Measurements from ENCODE around the gene M1AP. TPM values are rescaled to one million over a fixed set of nuclear protein-coding genes. Genes with fewer than 3 reads are reported as not detected.

The M1AP gene
- total RNA-seq, 1 experiment from 2014 or later: not detected

Other genes with a start within 250 kb of the M1AP start
- 3.2 and 3.9 TPM in 2 replicates for gene C2orf81, start 226.7 kb downstream of the M1AP start, total RNA-seq (2014; rRNA removed; shearing (Covaris generic))
- gene WDR54, start 226.6 kb downstream of the M1AP start, total RNA-seq (2014; rRNA removed; shearing (Covaris generic)): 50.8 and 52.3 TPM in 2 replicates
- 115 and 128 TPM in 2 replicates for gene RTKN, start 206.4 kb downstream of the M1AP start, total RNA-seq (2014; rRNA removed; shearing (Covaris generic))
- gene INO80B, start 193.2 kb downstream of the M1AP start, total RNA-seq (2014; rRNA removed; shearing (Covaris generic)): 26.0 and 34.6 TPM in 2 replicates
- 71.2 and 76.1 TPM in 2 replicates for gene WBP1, start 189.9 kb downstream of the M1AP start, total RNA-seq (2014; rRNA removed; shearing (Covaris generic))
- 84.7 and 91.9 TPM in 2 replicates for gene MOGS, start 182.9 kb downstream of the M1AP start, total RNA-seq (2014; rRNA removed; shearing (Covaris generic))
- gene MRPL53, start 175.7 kb downstream of the M1AP start, total RNA-seq (2014; rRNA removed; shearing (Covaris generic)): 39.4 and 55.2 TPM in 2 replicates
- gene CCDC142, start 165.3 kb downstream of the M1AP start, total RNA-seq (2014; rRNA removed; shearing (Covaris generic)): 26.7 and 31.9 TPM in 2 replicates
- gene TTC31, start 165.2 kb downstream of the M1AP start, total RNA-seq (2014; rRNA removed; shearing (Covaris generic)): 12.8 and 13.4 TPM in 2 replicates
- gene LBX2, start 148.7 kb downstream of the M1AP start, total RNA-seq (2014; rRNA removed; shearing (Covaris generic)): 4.8 and 5.0 TPM in 2 replicates
- gene PCGF1, start 140.6 kb downstream of the M1AP start, total RNA-seq (2014; rRNA removed; shearing (Covaris generic)): 17.2 and 20.1 TPM in 2 replicates
- gene TLX2, start 133.9 kb downstream of the M1AP start, total RNA-seq (2014; rRNA removed; shearing (Covaris generic)): 0.08 TPM in 1 of 2 replicates, not detected in the other
- gene DQX1, start 122.1 kb downstream of the M1AP start, total RNA-seq (2014; rRNA removed; shearing (Covaris generic)): 0.47 and 1.3 TPM in 2 replicates
- 222 and 224 TPM in 2 replicates for gene AUP1, start 118.6 kb downstream of the M1AP start, total RNA-seq (2014; rRNA removed; shearing (Covaris generic))
- 44.7 and 49.2 TPM in 2 replicates for gene HTRA2, start 118.4 kb downstream of the M1AP start, total RNA-seq (2014; rRNA removed; shearing (Covaris generic))
- gene LOXL3, start 94.4 kb downstream of the M1AP start, total RNA-seq (2014; rRNA removed; shearing (Covaris generic)): 0.74 and 2.2 TPM in 2 replicates
- 17.9 and 18.3 TPM in 2 replicates for gene DOK1, start 93.6 kb downstream of the M1AP start, total RNA-seq (2014; rRNA removed; shearing (Covaris generic))
- 0.76 and 2.5 TPM in 2 replicates for gene SEMA4F, start 5.9 kb upstream of the M1AP start, total RNA-seq (2014; rRNA removed; shearing (Covaris generic))
- 12.7 and 23.7 TPM in 2 replicates for gene HK2, start 185.8 kb upstream of the M1AP start, total RNA-seq (2014; rRNA removed; shearing (Covaris generic))

Data from HT-29 (cell line).